WI38 (cell line): ENCODE data around the gene THEMIS.

Experiments used
- H3K4me3 ChIP-seq: 2 replicates; pipeline ENCODE4 v1.5.1; 2011; ENCODE audit warnings: low read depth, mild to moderate bottlenecking, control low read depth, low read length
- CTCF ChIP-seq: IDR thresholded peaks from 2 replicates; pipeline ENCODE4 v1.5.1; 2012; ENCODE audit warnings: low read depth, mild to moderate bottlenecking, control low read depth, low read length

The THEMIS gene

GRCh38 chr6:127845242-127845641, 55.6 kb downstream of the THEMIS start:
- no peak for TF ChIP-seq CTCF
- no peak overlapping the region for H3K4me3 ChIP-seq

GRCh38 chr6:127844529-127844928, 56.3 kb downstream of the THEMIS start:
- H3K4me3 ChIP-seq = no peak overlapping the region
- no peak for TF ChIP-seq CTCF

GRCh38 chr6:127843582-127843981, 57.3 kb downstream of the THEMIS start:
- TF ChIP-seq CTCF = no peak
- H3K4me3 ChIP-seq = no peak overlapping the region

- no peak for TF ChIP-seq CTCF
- H3K4me3 ChIP-seq = no peak overlapping the region
These were observed 58.3 kb downstream of the THEMIS start for GRCh38 chr6:127842562-127842961.

- no peak for TF ChIP-seq CTCF
- H3K4me3 ChIP-seq = no peak overlapping the region
These were observed 59.0 kb downstream of the THEMIS start for GRCh38 chr6:127841811-127842210.

GRCh38 chr6:127834136-127834535, 66.7 kb downstream of the THEMIS start:
- no peak for TF ChIP-seq CTCF
- H3K4me3 ChIP-seq = no peak overlapping the region

- no peak for TF ChIP-seq CTCF
- H3K4me3 ChIP-seq = no peak overlapping the region
These were observed 67.5 kb downstream of the THEMIS start for GRCh38 chr6:127833336-127833735.

- no peak for TF ChIP-seq CTCF
- no peak overlapping the region for H3K4me3 ChIP-seq
These were observed 68.5 kb downstream of the THEMIS start for GRCh38 chr6:127832381-127832780.
